Astrocyte (in vitro differentiated cells and primary cell): ENCODE results near the gene FHL1. TPM values are rescaled to one million over a fixed set of nuclear protein-coding genes. Genes with fewer than 3 reads are reported as not detected.

Experiments used
- DNase-seq: peaks from one replicate; pipeline ENCODE4 v3.0.0-alpha.2; 2010; ENCODE audit warnings: low read depth
- FAIRE-seq: peaks from 2 replicates; lab custom pipeline; 2011; peaks lifted over from hg19 to GRCh38; lab: Jason Lieb, UNC
- H2AFZ ChIP-seq: 2 replicates; pipeline ENCODE4 v1.6.0; 2012; ENCODE audit warnings: low read depth, low read length, inconsistent platforms
- H3K27ac ChIP-seq: 2 replicates; pipeline ENCODE4 v1.5.1; 2011; ENCODE audit warnings: low read depth, low read length, inconsistent platforms
- H3K27me3 ChIP-seq: 2 replicates; pipeline ENCODE4 v1.6.0; 2011; ENCODE audit warnings: low read length, inconsistent platforms; ENCODE audit not compliant: insufficient read depth
- H3K36me3 ChIP-seq: 2 replicates; pipeline ENCODE4 v1.5.1; 2011; ENCODE audit warnings: low read length, inconsistent platforms; ENCODE audit not compliant: insufficient read depth
- H3K4me1 ChIP-seq: 2 replicates; pipeline ENCODE4 v1.5.1; 2011; ENCODE audit warnings: low read length, inconsistent platforms; ENCODE audit not compliant: insufficient read depth
- H3K4me2 ChIP-seq: 2 replicates; pipeline ENCODE4 v1.6.0; 2012; ENCODE audit warnings: low read length, inconsistent platforms
- H3K4me3 ChIP-seq: 2 replicates; pipeline ENCODE4 v1.5.1; 2011; ENCODE audit warnings: low read depth, mild to moderate bottlenecking, low read length, inconsistent platforms; ENCODE audit not compliant: insufficient read depth
- H3K79me2 ChIP-seq: 2 replicates; pipeline ENCODE4 v1.6.0; 2012; ENCODE audit warnings: mild to moderate bottlenecking, low read length, inconsistent platforms; ENCODE audit not compliant: insufficient read depth
- H3K9ac ChIP-seq: 2 replicates; pipeline ENCODE4 v1.6.0; 2012; ENCODE audit warnings: mild to moderate bottlenecking, low read length, inconsistent platforms
- H3K9me3 ChIP-seq: 2 replicates; pipeline ENCODE4 v1.5.1; 2012; ENCODE audit warnings: low read depth, mild to moderate bottlenecking, low read length, inconsistent platforms; ENCODE audit not compliant: insufficient read depth
- H4K20me1 ChIP-seq: 2 replicates; pipeline ENCODE4 v1.6.0; 2012; ENCODE audit warnings: low read length, inconsistent platforms; ENCODE audit not compliant: insufficient read depth
- H3K27ac Mint-ChIP-seq: one replicate; pipeline ENCODE4 v1.8.0; 2021; ENCODE audit warnings: mild to moderate bottlenecking, mixed read lengths; ENCODE audit not compliant: unreplicated experiment
- H3K27me3 Mint-ChIP-seq: one replicate; pipeline ENCODE4 v1.8.0; 2021; ENCODE audit warnings: low read depth, mixed read lengths; ENCODE audit not compliant: unreplicated experiment
- H3K36me3 Mint-ChIP-seq: one replicate; pipeline ENCODE4 v1.8.0; 2021; ENCODE audit warnings: low read depth, mixed read lengths; ENCODE audit not compliant: unreplicated experiment
- H3K4me1 Mint-ChIP-seq: one replicate; pipeline ENCODE4 v1.8.0; 2021; ENCODE audit warnings: low read depth, mixed read lengths; ENCODE audit not compliant: unreplicated experiment
- H3K4me3 Mint-ChIP-seq: one replicate; pipeline ENCODE4 v1.8.0; 2021; ENCODE audit warnings: mild to moderate bottlenecking, moderate library complexity, mixed read lengths; ENCODE audit not compliant: unreplicated experiment
- H3K9me3 Mint-ChIP-seq: one replicate; pipeline ENCODE4 v1.8.0; 2021; ENCODE audit warnings: mild to moderate bottlenecking, mixed read lengths; ENCODE audit not compliant: unreplicated experiment
- CTCF ChIP-seq: IDR thresholded peaks from 2 replicates; pipeline ENCODE4 v1.5.1; 2011; ENCODE audit warnings: low read depth, mild to moderate bottlenecking, inconsistent platforms, low read length, moderate library complexity; ENCODE audit not compliant: insufficient read depth
- EZH2 ChIP-seq: IDR thresholded peaks from 2 replicates; pipeline ENCODE4 v1.6.1; 2012; ENCODE audit warnings: mild to moderate bottlenecking, low read length, inconsistent platforms; ENCODE audit not compliant: insufficient read depth
- total RNA-seq: library from RNA; stranded (reverse); gene quantifications from 2 replicates; pipeline ENCODE4 v1.2.1, GENCODE V29; 2021

FHL1 gene
- total RNA-seq, 1 donor from 2014 or later = 115 TPM

- Histone ChIP-seq H2AFZ (no peak overlapping the region), H4K20me1 (peaks cover 4% of the 10 kb centered on the region), H3K27me3 (no peaks in the 10 kb centered on the region), H3K79me2 (peaks cover 11% of the 10 kb centered on the region), H3K27ac (no peak overlapping the region), H3K36me3 (no peaks in the 10 kb centered on the region), H3K4me3 (no peak overlapping the region), H3K9me3 (no peaks in the 10 kb centered on the region), H3K9ac (no peak overlapping the region), H3K4me1 (peaks cover 24% of the 10 kb centered on the region), H3K4me2 (no peak overlapping the region)
- Mint-ChIP-seq H3K4me3 (no peak overlapping the region), H3K36me3 (no peaks in the 10 kb centered on the region), H3K27me3 (no peaks in the 10 kb centered on the region), H3K4me1 (peaks cover 28% of the 10 kb centered on the region), H3K27ac (no peak overlapping the region), H3K9me3 (no peaks in the 10 kb centered on the region)
- FAIRE-seq = peak; percentile 62
- TF ChIP-seq EZH2 (no peak), CTCF (no peak)
- no peak for DNase-seq
Observed at GRCh38 chrX:136190038-136190713, 42.8 kb downstream of the FHL1 start.

DNA sequence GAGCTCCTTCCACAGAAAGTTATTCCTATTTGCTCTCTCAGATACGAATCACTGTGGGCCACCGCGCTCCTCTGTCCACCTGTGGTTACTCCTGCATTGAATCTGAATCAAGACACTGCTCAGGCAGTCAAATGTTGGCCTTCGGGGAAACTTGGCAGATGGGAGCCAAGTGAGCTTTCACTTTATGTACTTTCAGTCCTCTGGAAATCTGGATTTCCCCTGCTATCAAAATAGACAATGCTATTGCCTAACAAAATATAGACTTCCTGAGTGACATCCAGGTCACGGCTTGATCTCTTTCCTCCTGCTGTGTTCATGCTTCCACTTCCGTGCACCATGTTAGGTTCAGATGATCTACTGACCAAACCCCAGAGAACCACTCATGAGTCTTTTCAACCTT lies 43.8 kb downstream of the FHL1 start:
- H3K4me2 ChIP-seq = no peak overlapping the region
- H4K20me1 ChIP-seq = peaks cover 4% of the 10 kb centered on the region
- H3K27ac Mint-ChIP-seq = no peak overlapping the region
- no peaks in the 10 kb centered on the region for H3K36me3 ChIP-seq
- no peaks in the 10 kb centered on the region for H3K36me3 Mint-ChIP-seq
- H2AFZ ChIP-seq = no peak overlapping the region
- no peak for FAIRE-seq
- H3K4me3 ChIP-seq = no peak overlapping the region
- no peaks in the 10 kb centered on the region for H3K27me3 Mint-ChIP-seq
- H3K4me1 Mint-ChIP-seq = peaks cover 23% of the 10 kb centered on the region
- H3K4me3 Mint-ChIP-seq = no peak overlapping the region
- H3K9ac ChIP-seq = no peak overlapping the region
- no peak for DNase-seq
- H3K27ac ChIP-seq = no peak overlapping the region
- peaks cover 16% of the 10 kb centered on the region for H3K4me1 ChIP-seq
- no peaks in the 10 kb centered on the region for H3K9me3 Mint-ChIP-seq
- H3K9me3 ChIP-seq = no peaks in the 10 kb centered on the region
- H3K79me2 ChIP-seq = peaks cover 15% of the 10 kb centered on the region
- no peaks in the 10 kb centered on the region for H3K27me3 ChIP-seq
- TF ChIP-seq EZH2 (no peak), CTCF (no peak)

GRCh38 chrX:136192135-136192534 lies 44.8 kb downstream of the FHL1 start:
- Histone ChIP-seq H3K27me3 (no peaks in the 10 kb centered on the region), H2AFZ (no peak overlapping the region), H3K79me2 (peaks cover 17% of the 10 kb centered on the region), H3K4me1 (peaks cover 15% of the 10 kb centered on the region), H3K9me3 (no peaks in the 10 kb centered on the region), H4K20me1 (peaks cover 4% of the 10 kb centered on the region), H3K4me2 (peak overlapping the region; percentile 70), H3K36me3 (no peaks in the 10 kb centered on the region), H3K4me3 (no peak overlapping the region), H3K27ac (peak overlapping the region; percentile 53), H3K9ac (no peak overlapping the region)
- no peaks in the 10 kb centered on the region for H3K27me3 Mint-ChIP-seq
- H3K4me3 Mint-ChIP-seq = no peak overlapping the region
- no peaks in the 10 kb centered on the region for H3K36me3 Mint-ChIP-seq
- H3K27ac Mint-ChIP-seq = no peak overlapping the region
- DNase-seq = no peak
- TF ChIP-seq EZH2 = no peak
- no peak for TF ChIP-seq CTCF
- no peaks in the 10 kb centered on the region for H3K9me3 Mint-ChIP-seq
- peaks cover 23% of the 10 kb centered on the region for H3K4me1 Mint-ChIP-seq
- peak; percentile 60 for FAIRE-seq
